DMS 273 (cell line): ENCODE measurements around the gene HPS4.

Source experiments
- DNase-seq: peaks from one replicate; lab custom pipeline; 2025; ENCODE audit not compliant: unreplicated experiment; lab: John Stamatoyannopoulos, UW

HPS4 gene

GRCh38 chr22:26499188-26499703, 15.7 kb upstream of the HPS4 start:
- no peak for DNase-seq

- no peak for DNase-seq
Measured at GRCh38 chr22:26496456-26496855, 12.9 kb upstream of the HPS4 start.

DNA sequence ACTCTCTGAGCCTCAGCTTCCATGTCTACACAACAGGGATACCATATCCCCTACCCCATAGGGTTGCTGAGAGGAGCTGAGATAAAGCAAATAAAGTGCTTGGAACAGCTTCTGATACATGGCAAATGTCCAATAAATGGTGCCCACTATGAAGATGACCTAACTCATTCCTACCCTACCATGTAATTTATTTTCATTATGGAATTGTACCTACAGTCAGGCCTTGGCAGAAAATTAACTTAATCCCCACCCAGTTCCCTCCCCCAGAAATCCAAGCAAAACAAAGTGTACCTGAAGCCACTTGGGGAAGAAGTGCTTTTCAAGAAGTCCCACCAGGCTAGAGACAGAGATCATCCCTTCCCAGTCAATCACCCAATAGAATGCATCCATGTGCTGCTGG, 10.9 kb upstream of the HPS4 start:
- DNase-seq = no peak

GRCh38 chr22:26492220-26492619, 8.6 kb upstream of the HPS4 start:
- no peak for DNase-seq

DNA sequence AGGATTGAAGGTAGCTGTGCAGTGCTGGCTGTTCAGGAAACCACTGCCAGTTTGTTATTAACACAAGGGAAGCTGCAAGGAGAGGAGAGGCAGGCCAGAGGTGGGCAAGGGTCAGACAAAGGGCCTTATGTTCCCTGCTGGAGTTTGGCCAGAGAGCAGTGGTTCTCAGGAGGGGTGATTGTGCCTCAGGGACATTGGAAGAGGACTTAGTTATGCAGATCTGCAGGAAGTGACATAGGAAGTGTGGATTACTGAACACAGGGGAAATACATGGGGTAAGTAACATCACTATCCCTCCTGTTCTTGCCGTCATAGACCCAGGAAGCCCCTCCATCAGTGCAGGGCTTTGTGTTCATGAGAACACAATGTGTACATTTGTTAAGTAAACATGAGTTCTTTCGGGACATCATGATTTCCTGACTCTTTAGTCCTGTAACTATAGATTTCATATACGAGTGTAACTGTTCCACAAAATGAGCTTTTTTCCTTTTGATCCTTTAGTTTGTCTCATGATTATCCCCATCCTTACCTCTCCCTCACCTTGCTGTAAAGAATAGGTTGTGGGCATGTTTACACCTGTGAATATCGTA, 6.0 kb upstream of the HPS4 start:
- DNase-seq = no peak

DNA sequence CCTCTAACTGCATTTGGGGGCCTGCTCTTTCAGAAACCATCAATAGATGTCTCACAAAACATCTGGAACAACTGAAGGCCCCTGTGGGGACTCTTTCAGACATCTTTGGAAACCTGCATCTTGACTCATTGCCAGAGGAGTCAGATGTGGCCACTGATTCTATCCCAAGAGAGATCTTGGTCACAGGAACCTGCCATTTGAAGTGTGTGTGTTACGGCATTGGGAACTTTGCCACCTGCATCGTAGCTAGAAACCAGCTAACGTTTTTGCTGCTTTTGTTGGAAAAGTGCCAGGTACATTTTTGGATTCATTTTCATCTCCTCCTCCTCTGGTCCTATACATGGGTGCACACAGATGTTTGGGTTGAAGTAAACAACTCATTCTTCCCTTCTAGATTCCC, 4.4 kb upstream of the HPS4 start:
- DNase-seq = no peak

DNA sequence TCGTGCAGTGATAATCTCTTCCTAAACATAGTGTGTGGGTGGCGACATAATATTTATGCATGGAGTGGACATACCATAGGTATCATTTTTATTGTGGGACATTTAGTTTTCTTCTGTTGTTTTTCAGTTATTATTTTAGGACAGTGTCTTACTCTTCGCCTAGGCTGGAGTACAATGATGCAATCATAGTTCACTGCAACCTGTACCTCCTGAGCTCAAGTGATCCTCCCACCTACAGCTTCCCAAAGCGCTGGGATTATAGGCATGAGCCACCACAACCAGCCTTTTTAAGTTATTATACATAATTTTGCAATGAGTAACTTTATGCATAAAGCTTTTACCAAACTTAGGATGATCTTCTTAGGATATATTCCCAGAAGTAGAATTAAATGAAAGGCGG, 2.8 kb upstream of the HPS4 start:
- DNase-seq = no peak

GRCh38 chr22:26485806-26486390, 2.3 kb upstream of the HPS4 start:
- DNase-seq = no peak

DNA sequence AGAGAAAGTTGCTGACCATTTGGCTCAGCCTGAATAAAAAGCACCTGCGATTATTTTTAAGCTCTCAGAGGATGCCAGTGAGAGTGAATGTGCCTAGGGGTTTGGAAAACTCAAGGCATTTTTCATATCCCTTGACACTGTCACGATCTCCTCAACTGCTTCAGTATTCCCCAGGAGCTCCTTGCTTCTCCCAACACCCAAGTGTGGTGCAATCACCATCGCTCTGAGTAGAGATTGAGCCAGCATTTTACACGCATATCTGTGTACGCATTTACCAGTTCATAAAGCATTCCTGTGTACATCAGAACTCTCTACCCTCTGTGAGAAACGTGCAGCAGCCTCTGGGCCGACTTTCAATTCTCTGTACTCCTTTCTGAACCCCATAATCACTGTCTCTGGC, 1.4 kb upstream of the HPS4 start:
- DNase-seq = no peak

- DNase-seq = peak; percentile 48
Measured at GRCh38 chr22:26484360-26484706, 750 bp upstream of the HPS4 start.

- DNase-seq = no peak
Measured at GRCh38 chr22:26483043-26483438, 542 bp downstream of the HPS4 start.

- DNase-seq = no peak
Measured at GRCh38 chr22:26482161-26482560, 1.4 kb downstream of the HPS4 start.

- DNase-seq = no peak
Measured at GRCh38 chr22:26481694-26482093, 1.9 kb downstream of the HPS4 start.

DNA sequence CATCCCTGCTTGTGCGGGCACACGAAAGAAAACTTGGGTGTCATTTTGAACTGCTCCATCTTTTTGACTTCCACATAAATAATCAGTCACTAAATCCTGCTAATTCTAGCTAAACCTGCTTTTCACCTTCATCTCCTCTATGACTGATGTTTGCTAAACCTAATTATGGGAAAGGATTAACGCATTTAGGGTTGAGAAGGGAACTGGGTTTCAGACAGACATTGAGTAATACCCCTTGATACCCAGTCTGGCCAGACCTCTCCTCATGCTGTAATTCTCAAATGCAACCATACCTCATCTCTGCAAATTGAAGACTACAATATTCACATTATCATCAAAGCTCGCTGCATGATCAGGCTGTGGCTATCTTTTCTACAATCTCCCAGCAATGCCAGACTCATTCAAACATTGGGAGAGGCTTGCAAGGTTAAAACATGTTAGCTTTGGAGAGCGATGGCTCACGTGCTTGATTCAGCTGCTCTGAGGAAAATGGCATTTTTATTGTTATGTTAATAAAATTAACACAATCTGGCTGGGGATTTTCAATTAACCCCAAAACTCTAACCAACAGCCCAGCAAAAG, 2.4 kb downstream of the HPS4 start:
- no peak for DNase-seq

DNA sequence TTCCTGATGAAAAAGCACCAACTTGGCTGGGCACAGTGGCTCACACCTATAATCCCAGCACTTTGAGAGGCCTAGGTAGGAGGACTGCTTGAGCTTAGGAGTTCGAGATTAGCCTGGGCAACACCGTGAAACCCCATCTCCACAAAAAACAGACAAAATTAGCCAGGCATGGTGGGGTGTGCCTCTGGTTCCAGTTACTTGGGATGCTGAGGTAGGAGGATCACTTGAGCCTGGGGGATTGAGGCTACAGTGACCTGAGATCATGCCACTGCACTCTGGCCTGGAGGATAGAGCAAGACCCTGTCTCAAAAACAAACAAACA, 3.0 kb downstream of the HPS4 start:
- DNase-seq = no peak

DNA sequence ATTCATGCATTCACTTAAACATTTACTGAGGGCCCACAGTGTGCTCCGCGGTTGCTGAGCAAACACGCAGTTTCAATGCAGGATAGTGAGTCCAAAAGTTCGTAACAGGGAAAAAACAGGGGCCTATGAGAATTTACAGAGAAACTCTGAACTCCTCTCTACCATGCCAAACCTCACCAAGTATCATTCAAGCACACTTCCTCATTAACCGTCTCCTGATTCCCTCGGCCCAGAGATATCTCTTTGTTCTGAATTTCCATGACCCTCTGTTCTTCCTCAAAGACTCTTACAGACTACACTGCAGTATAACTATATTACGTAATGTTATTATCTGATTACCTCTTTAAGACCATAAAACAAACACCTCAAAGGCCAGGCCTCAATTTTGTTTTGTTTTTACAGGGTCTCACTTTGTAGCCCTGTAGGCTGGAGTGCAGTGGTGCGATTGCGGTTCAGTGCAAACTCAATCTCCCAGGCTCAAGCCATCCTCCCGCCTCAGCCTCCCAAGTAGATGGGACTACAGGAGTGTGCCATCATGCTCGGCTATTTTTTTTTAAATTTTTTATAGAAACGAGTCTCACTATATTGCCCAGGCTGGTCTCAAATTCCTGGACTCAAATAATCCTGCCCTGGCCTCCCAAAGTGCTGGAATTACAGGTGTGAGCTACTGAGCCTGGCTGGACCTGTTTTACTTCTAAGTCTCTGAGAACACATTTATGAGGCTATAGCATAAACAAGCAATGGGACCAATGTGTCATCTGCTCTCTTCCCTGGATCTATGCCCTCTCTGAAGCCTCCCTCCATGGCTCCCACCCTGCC, 3.6 kb downstream of the HPS4 start:
- DNase-seq = peak; percentile 54

- DNase-seq = peak; percentile 65
Measured at GRCh38 chr22:26479043-26479791, 4.4 kb downstream of the HPS4 start.

- no peak for DNase-seq
Measured at GRCh38 chr22:26477341-26477731, 6.2 kb downstream of the HPS4 start.

GRCh38 chr22:26476705-26477340, 6.8 kb downstream of the HPS4 start:
- DNase-seq = no peak

DNA sequence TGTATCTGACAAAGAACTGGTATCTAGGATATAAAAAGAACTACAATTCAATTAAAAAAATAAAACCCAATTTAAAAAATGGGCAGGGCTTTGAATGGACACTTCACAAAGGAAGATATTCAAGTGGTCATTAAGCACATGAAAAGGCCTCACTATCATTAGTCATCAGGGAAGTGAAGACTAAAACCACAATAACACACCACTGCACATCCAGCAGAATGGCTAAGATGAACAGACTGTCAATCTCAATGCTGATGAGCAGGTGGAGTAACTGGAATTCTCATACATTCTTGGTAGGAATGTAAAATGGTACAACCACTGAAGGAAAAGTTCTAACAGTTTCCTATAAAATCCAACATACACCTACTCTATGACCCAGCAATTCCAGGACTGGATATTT, 8.9 kb downstream of the HPS4 start:
- no peak for DNase-seq

DNA sequence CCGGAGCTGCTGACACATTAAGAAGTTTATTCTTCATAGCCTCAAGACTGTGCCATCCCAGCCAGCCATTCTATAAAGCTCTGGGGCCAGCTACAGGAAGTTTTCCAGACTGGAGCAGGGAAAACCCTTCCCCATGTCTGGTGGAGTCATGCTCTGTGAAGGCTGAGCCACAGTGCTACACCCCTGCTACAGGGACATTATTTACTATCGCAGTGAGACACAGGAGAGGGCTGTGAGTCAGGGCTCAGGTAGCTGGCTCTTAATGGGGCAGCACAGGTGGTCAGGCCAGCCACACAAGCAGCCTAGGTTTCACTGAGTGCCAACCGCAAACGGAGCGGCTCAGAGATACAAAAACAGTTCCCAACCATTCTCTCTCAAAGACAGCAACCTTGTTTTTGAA, 12.1 kb downstream of the HPS4 start:
- DNase-seq = no peak
